Aorta (tissue), 5 donors: ENCODE measurements around the gene IQGAP2. TPM values are rescaled to one million over a fixed set of nuclear protein-coding genes. Genes with fewer than 3 reads are reported as not detected.

ENCODE experiments used
- ATAC-seq: fragments of 200-7000 bp; cut with Tn5 transposase; one replicate; pipeline ENCODE4 v1.9.1; 2022; ENCODE audit warnings: moderate library complexity; ENCODE audit not compliant: low FRiP score
- DNase-seq, 2 donors: peaks; one replicate each; pipeline ENCODE4 v3.0.0-alpha.2; 2020
- H3K27ac ChIP-seq, 2 donors: one replicate each; pipeline ENCODE4 v1.5.1; 2013; ENCODE audit warnings: low read length in 2 of 2, mild to moderate bottlenecking in 2 of 2, moderate library complexity in 2 of 2, control low read depth in 1 of 2, inconsistent platforms in 1 of 2, low read depth in 1 of 2
- H3K27me3 ChIP-seq, 2 donors: one replicate each; pipeline ENCODE4 v1.6.1; 2013; ENCODE audit warnings: control low read depth in 1 of 2, low read length in 1 of 2, mild to moderate bottlenecking in 1 of 2, moderate library complexity in 1 of 2; ENCODE audit not compliant: insufficient read depth in 2 of 2, control insufficient read depth in 1 of 2
- H3K36me3 ChIP-seq, 2 donors: one replicate each; pipeline ENCODE4 v1.6.1; 2013; ENCODE audit warnings: control low read depth in 1 of 2, low read length in 1 of 2, mild to moderate bottlenecking in 1 of 2; ENCODE audit not compliant: insufficient read depth in 2 of 2, control insufficient read depth in 1 of 2
- H3K4me1 ChIP-seq, 2 donors: one replicate each; pipeline ENCODE4 v1.6.1; 2013; ENCODE audit warnings: low read length in 2 of 2, control low read depth in 1 of 2, mild to moderate bottlenecking in 1 of 2, moderate library complexity in 1 of 2; ENCODE audit not compliant: insufficient read depth in 2 of 2, control insufficient read depth in 1 of 2
- H3K4me3 ChIP-seq, 2 donors: one replicate each; pipeline ENCODE4 v1.5.1; 2013; ENCODE audit warnings: low read length in 2 of 2, control low read depth in 1 of 2, mild to moderate bottlenecking in 1 of 2
- H3K9me3 ChIP-seq: one replicate; pipeline ENCODE4 v1.6.1; 2013; ENCODE audit warnings: mild to moderate bottlenecking, low read length; ENCODE audit not compliant: control insufficient read depth
- whole genome bisulfite sequencing, 2 donors: extraction: QIAGEN DNeasy Blood & Tissue Kit; methylation state at CpG; one replicate each; pipeline ENCODE4 v1.1.7; 2013; 5-methylcytosine and 5-hydroxymethylcytosine counted together
- intact Hi-C, 2 donors: fragments of 100-400 bp; cut with DNase I; formaldehyde crosslinking; loops; one replicate each; pipeline versions ENCODE4 v1.14.2 to v1.15.0; 2022
- polyA plus RNA-seq, 2 donors: library from polyadenylated mRNA; stranded (reverse); fragments of 200-250 nt; gene quantifications; one replicate each; pipeline ENCODE4 v1.2.3, GENCODE V29; 2013
- total RNA-seq, 2 donors: library from RNA; stranded (reverse); fragmentation: NEBNext Ultra II Directional; extraction: Animal tissue kit (Norgen Biotek cat#: 25700); gene quantifications; one replicate each; pipeline ENCODE4 v1.2.1, GENCODE V29; 2021
- donor health status: healthy with polysubstance abuse.
- donor health status: Bipolar disorder and iron deficiency.
- donor health status: DM: no; HTN: no; CAD: no.
- donor health status: DM: no; HTN: no; CAD: no.
- donor health status: DM: yes; HTN: yes; CAD: no.

IQGAP2 gene
- total and polyA plus RNA-seq, 4 donors, result 2.6 to 40.2 (median 20.4) TPM

GRCh38 chr5:76490960-76491359, 87.9 kb downstream of the IQGAP2 start:
- H3K27me3 ChIP-seq, result no peaks in the 10 kb centered on the region
- H3K36me3 ChIP-seq, result no peaks in the 10 kb centered on the region
- H3K4me3 ChIP-seq, result no peak overlapping the region
- H3K9me3 ChIP-seq, result peaks cover 2% of the 10 kb centered on the region
- no peak overlapping the region for H3K27ac ChIP-seq
- DNase-seq (no peak), ATAC-seq (no peak)
- H3K4me1 ChIP-seq, result no peaks in the 10 kb centered on the region
- intact Hi-C loops, result no loop called here

GRCh38 chr5:76492819-76493189, 89.7 kb downstream of the IQGAP2 start:
- H3K27me3 ChIP-seq, result peaks cover 0 to 2% of the 10 kb centered on the region in 2 donors
- H3K4me3 ChIP-seq, result no peak overlapping the region
- ATAC-seq (no peak), DNase-seq (no peak)
- H3K36me3 ChIP-seq, result no peaks in the 10 kb centered on the region
- no peak overlapping the region for H3K27ac ChIP-seq
- no peaks in the 10 kb centered on the region for H3K9me3 ChIP-seq
- intact Hi-C loops, result no loop called here
- 84 to 87% methylated on average over 6 of the region's 6 CpGs for WGBS, 2 donors
- H3K4me1 ChIP-seq, result no peaks in the 10 kb centered on the region

GRCh38 chr5:76493190-76493837, 90.2 kb downstream of the IQGAP2 start:
- 85 to 89% methylated on average over 8 of the region's 8 CpGs for whole genome bisulfite sequencing, 2 donors
- Histone ChIP-seq H3K27ac (no peak overlapping the region), H3K4me1 (no peaks in the 10 kb centered on the region), H3K27me3 (peaks cover 0 to 2% of the 10 kb centered on the region in 2 donors), H3K36me3 (no peaks in the 10 kb centered on the region), H3K4me3 (no peak overlapping the region), H3K9me3 (no peaks in the 10 kb centered on the region)
- no peak for ATAC-seq
- no peak for DNase-seq
- intact Hi-C loops, result no loop called here

- Histone ChIP-seq H3K9me3 (no peaks in the 10 kb centered on the region), H3K36me3 (no peaks in the 10 kb centered on the region), H3K27ac (no peak overlapping the region), H3K4me1 (no peaks in the 10 kb centered on the region), H3K4me3 (no peak overlapping the region), H3K27me3 (peaks cover 0 to 2% of the 10 kb centered on the region in 2 donors)
- no peak for ATAC-seq
- no peak for DNase-seq
- 85 to 90% methylated on average over 4 of the region's 4 CpGs for WGBS, 2 donors
- intact Hi-C loops, result no loop called here
Observed at GRCh38 chr5:76494201-76494600, 91.1 kb downstream of the IQGAP2 start.

- H3K27me3 ChIP-seq, result peaks cover 0 to 2% of the 10 kb centered on the region in 2 donors
- DNase-seq, result no peak
- H3K4me3 ChIP-seq, result no peak overlapping the region
- no peaks in the 10 kb centered on the region for H3K4me1 ChIP-seq
- intact Hi-C loops, result no loop called here
- WGBS, 2 donors, result 77 to 87% methylated on average over 4 of the region's 4 CpGs
- H3K36me3 ChIP-seq, result no peaks in the 10 kb centered on the region
- no peak for ATAC-seq
- no peak overlapping the region for H3K27ac ChIP-seq
- H3K9me3 ChIP-seq, result no peaks in the 10 kb centered on the region
Observed at GRCh38 chr5:76495870-76496269, 92.8 kb downstream of the IQGAP2 start.

GRCh38 chr5:76497065-76497460, 94.0 kb downstream of the IQGAP2 start:
- Histone ChIP-seq H3K4me3 (no peak overlapping the region), H3K27me3 (peaks cover 0 to 2% of the 10 kb centered on the region in 2 donors), H3K4me1 (no peaks in the 10 kb centered on the region), H3K9me3 (no peaks in the 10 kb centered on the region), H3K27ac (no peak overlapping the region), H3K36me3 (no peaks in the 10 kb centered on the region)
- 38 to 52% methylated on average over 4 of the region's 4 CpGs for WGBS, 2 donors
- intact Hi-C loops, result no loop called here
- DNase-seq (no peak), ATAC-seq (no peak)

- ATAC-seq, result no peak
- intact Hi-C loops, result no loop called here
- H3K4me1 ChIP-seq, result no peaks in the 10 kb centered on the region
Observed at GRCh38 chr5:76497986-76498717, 95.1 kb downstream of the IQGAP2 start.

GRCh38 chr5:76499507-76500161, 96.5 kb downstream of the IQGAP2 start:
- 90 to 91% methylated on average over 2 of the region's 2 CpGs for WGBS, 2 donors

More at GRCh38 chr5:76497986-76498717, 95.1 kb downstream of the IQGAP2 start:
- no peak for DNase-seq
- H3K27ac ChIP-seq, result no peak overlapping the region
- peaks cover 0 to 2% of the 10 kb centered on the region in 2 donors for H3K27me3 ChIP-seq
- WGBS, 2 donors, result 47 to 50% methylated on average over 4 of the region's 4 CpGs
- no peak overlapping the region for H3K4me3 ChIP-seq
- no peaks in the 10 kb centered on the region for H3K36me3 ChIP-seq
- H3K9me3 ChIP-seq, result no peaks in the 10 kb centered on the region

More at GRCh38 chr5:76499507-76500161, 96.5 kb downstream of the IQGAP2 start:
- peaks cover 0 to 2% of the 10 kb centered on the region in 2 donors for H3K27me3 ChIP-seq
- no peaks in the 10 kb centered on the region for H3K36me3 ChIP-seq
- no peak overlapping the region for H3K4me3 ChIP-seq
- DNase-seq, result no peak
- ATAC-seq, result no peak
- intact Hi-C loops, result no loop called here
- H3K4me1 ChIP-seq, result no peaks in the 10 kb centered on the region
- H3K9me3 ChIP-seq, result no peaks in the 10 kb centered on the region
- H3K27ac ChIP-seq, result no peak overlapping the region
